ENCODE measurements around the gene OSTC. TPM values are rescaled to one million over a fixed set of nuclear protein-coding genes. Genes with fewer than 3 reads are reported as not detected.

Gene OSTC
- 112 TPM for polyA plus RNA-seq (2012; ENCODE audit: low read depth, missing spikeins)

DNA sequence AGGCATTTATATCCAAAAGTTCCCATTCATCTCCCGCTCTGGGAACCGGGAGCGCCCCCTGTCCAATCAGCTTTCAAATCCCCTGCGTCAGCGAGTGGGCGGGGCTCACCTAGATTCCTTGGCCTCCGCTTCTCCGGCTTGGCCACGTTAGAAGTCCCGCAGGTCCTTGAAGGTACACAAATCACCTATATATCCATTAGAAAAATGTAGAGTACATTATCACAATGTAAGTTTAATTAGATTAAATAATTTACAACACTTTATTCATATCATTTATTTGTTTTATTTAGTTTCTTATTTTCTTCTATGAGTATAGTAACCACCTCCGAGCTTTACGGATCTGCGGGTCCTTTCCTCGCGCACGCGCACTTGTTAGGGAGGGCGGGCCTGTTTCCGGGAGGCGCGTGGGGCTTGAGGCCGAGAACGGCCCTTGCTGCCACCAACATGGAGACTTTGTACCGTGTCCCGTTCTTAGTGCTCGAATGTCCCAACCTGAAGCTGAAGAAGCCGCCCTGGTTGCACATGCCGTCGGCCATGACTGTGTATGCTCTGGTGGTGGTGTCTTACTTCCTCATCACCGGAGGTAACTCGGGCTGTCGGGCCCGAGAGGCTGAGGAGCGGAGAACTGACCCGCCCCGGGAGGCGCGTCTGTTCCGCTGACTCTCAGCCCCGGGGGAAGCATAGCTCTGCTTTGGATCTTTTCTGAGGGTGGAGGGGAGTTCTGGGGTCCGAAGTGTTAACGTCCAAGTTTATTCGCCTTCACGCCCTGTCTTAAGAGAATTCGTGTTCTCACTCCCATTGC lies at the start of gene OSTC:
TSS of gene OSTC (plus strand) at position 388 of the 802 bp plus-strand sequence. CDS start at position 445, 57 bp downstream.
- DNase-seq (ENCODE audit: insufficient read length, low spot score) (peak; percentile 50), FAIRE-seq (peak; percentile 95)
- TF ChIP-seq SPI1 (IDR thresholded peaks at IDR 0.05; ENCODE audit: low read depth, low read length) (no peak), POLR2AphosphoS5 (IDR thresholded peaks at IDR 0.05; ENCODE audit: low read depth, low read length) (peak; percentile 88), TAF1 (IDR thresholded peaks at IDR 0.05; ENCODE audit: low read depth, low read length) (peak; percentile 72), POU2F2 (IDR thresholded peaks at IDR 0.05; ENCODE audit: low read depth, low read length) (no peak), POLR2A (IDR thresholded peaks at IDR 0.05; ENCODE audit: low read depth, low read length) (peak; percentile 88)

DNA sequence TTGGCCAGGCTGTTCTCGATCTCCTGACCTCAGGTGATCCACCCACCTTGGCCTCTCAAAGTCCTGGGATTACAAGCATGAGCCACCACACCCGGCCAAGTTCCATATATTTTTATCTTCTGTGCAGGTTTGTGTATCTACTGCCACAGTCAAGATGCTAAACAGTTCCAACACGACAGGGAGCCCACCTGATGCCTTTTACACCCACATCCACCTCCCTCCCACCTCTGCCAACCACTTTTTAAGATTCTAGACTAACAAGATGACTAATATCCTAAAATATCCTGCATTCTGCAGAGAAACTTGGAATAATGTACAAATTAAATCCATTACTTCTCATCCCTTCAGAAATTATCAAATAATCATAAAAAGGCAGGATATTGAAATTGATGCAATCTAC lies 49.3 kb upstream of the OSTC start:
- TF ChIP-seq POU2F2 (IDR thresholded peaks at IDR 0.05; ENCODE audit: low read depth, low read length) (no peak), TAF1 (IDR thresholded peaks at IDR 0.05; ENCODE audit: low read depth, low read length) (no peak), POLR2A (IDR thresholded peaks at IDR 0.05; ENCODE audit: low read depth, low read length) (no peak), PAX5 (IDR thresholded peaks at IDR 0.05; ENCODE audit: insufficient read depth, low read length, severe bottlenecking) (no peak), POLR2AphosphoS5 (IDR thresholded peaks at IDR 0.05; ENCODE audit: low read depth, low read length) (no peak), SPI1 (IDR thresholded peaks at IDR 0.05; ENCODE audit: low read depth, low read length) (no peak)
- FAIRE-seq = no peak

DNA sequence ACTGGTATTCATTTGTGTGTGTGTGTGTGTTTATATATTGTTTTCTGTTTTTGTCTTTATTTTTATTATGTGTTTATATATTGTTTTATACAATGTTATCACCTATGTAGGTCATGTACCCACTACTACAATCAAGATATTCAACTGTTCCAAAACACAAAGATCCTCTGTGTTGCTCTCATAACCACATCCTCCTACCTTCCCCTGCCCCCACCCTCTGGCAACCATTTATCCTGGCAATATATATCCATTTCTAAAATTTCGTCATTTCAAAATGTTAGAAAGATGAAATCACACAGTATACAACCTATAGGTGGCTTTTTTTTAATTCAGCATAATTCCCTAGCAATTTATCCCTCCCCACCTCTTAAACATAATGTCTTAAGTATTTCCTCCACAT lies 48.9 kb upstream of the OSTC start:
- TF ChIP-seq POLR2A (IDR thresholded peaks at IDR 0.05; ENCODE audit: low read depth, low read length) = no peak
- DNase-seq (ENCODE audit: insufficient read length, low spot score) (no peak), FAIRE-seq (no peak)

More for the DNA sequence above, 49.3 kb upstream of the OSTC start:
- DNase-seq (ENCODE audit: insufficient read length, low spot score) = no peak

GRCh38 chr4:108602163-108602562 lies 48.2 kb upstream of the OSTC start:
- TF ChIP-seq TAF1 (IDR thresholded peaks at IDR 0.05; ENCODE audit: low read depth, low read length) (no peak), POU2F2 (IDR thresholded peaks at IDR 0.05; ENCODE audit: low read depth, low read length) (no peak), SPI1 (IDR thresholded peaks at IDR 0.05; ENCODE audit: low read depth, low read length) (no peak), PAX5 (IDR thresholded peaks at IDR 0.05; ENCODE audit: insufficient read depth, low read length, severe bottlenecking) (no peak), POLR2A (IDR thresholded peaks at IDR 0.05; ENCODE audit: low read depth, low read length) (no peak), POLR2AphosphoS5 (IDR thresholded peaks at IDR 0.05; ENCODE audit: low read depth, low read length) (no peak)
- no peak for FAIRE-seq
- no peak for DNase-seq (ENCODE audit: insufficient read length, low spot score)

DNA sequence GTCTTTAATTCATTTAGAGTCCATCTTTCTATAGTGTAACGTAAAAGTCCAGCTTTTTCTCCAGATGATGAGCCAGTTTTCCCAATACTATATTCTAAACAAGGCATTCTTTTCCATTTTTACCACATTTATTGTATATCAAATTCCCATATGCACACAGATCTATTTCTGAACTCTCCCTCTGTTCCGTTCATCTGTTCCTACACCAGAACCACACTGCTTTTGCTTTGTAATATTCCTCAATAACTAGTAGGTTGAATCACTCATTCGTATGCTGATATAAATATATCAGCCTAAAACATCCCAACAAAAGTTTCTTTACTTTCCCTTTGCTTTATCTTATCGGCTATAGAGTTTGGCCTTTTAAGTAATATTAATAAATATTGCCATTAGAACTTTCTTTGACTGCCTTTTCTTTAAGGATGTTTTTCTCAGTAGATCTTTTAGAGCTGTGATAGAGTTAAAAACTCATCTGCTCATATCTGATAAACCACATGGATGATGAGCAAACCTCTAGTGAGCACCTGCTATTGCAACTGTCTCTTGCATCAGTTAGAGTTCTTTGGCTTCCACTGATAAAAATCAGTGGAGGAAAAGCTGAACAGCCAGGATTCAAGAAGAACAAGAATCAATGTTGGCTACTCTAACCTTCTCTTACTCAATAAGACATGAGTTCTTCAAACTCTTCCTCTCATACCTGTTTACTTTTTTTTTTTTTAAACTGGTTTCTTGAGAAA lies 43.2 kb upstream of the OSTC start:
- DNase-seq (ENCODE audit: insufficient read length, low spot score) (no peak), FAIRE-seq (no peak)
- TF ChIP-seq POLR2AphosphoS5 (IDR thresholded peaks at IDR 0.05; ENCODE audit: low read depth, low read length) (no peak), PAX5 (IDR thresholded peaks at IDR 0.05; ENCODE audit: insufficient read depth, low read length, severe bottlenecking) (no peak), POLR2A (IDR thresholded peaks at IDR 0.05; ENCODE audit: low read depth, low read length) (no peak), TAF1 (IDR thresholded peaks at IDR 0.05; ENCODE audit: low read depth, low read length) (no peak), SPI1 (IDR thresholded peaks at IDR 0.05; ENCODE audit: low read depth, low read length) (no peak)

DNA sequence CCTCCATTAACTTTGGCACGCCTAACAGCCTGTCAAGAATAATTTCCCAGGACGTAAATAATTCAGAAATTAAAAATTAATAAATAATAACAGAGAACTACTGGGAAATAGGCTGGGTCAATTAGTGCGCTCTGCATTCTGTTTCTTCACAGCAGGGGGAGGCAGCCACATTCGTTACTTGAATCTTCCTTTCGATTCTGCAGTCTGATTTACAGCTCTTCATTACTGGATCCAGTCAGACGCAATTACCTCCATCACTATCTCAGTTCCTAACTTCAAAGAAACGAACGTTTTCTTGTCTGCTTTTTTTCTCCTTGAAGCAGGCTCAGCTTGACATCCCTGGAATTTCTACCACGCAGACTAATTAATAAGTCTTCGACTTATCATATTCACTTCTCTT lies 39.0 kb upstream of the OSTC start:
- TF ChIP-seq TAF1 (IDR thresholded peaks at IDR 0.05; ENCODE audit: low read depth, low read length) = no peak
- no peak for TF ChIP-seq POLR2AphosphoS5 (IDR thresholded peaks at IDR 0.05; ENCODE audit: low read depth, low read length)
- TF ChIP-seq PAX5 (IDR thresholded peaks at IDR 0.05; ENCODE audit: insufficient read depth, low read length, severe bottlenecking) = no peak
- TF ChIP-seq POU2F2 (IDR thresholded peaks at IDR 0.05; ENCODE audit: low read depth, low read length) = no peak
- TF ChIP-seq POLR2A (IDR thresholded peaks at IDR 0.05; ENCODE audit: low read depth, low read length) = no peak
- no peak for TF ChIP-seq SPI1 (IDR thresholded peaks at IDR 0.05; ENCODE audit: low read depth, low read length)
- DNase-seq (ENCODE audit: insufficient read length, low spot score) = no peak
- FAIRE-seq = no peak

DNA sequence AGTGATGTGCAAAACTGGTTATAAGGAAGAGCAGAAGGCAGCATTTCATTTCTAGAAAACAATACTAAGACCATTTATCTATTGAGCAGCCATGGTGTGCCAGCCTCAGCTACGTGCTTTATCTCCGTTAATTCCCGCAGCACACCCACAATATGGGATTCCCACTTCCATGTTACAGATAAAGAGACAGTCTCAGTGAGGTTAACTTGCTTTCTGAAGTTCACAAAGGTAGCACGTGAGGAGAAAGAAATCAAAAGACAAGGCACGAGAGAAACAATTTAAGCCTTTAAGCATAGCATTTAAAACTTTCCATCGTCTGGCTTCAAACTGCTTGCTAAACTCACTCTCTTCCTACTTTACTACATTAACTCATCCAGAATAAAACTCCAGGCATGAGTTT lies 38.0 kb upstream of the OSTC start:
- no peak for DNase-seq (ENCODE audit: insufficient read length, low spot score)
- no peak for FAIRE-seq
- TF ChIP-seq POU2F2 (IDR thresholded peaks at IDR 0.05; ENCODE audit: low read depth, low read length) (no peak), SPI1 (IDR thresholded peaks at IDR 0.05; ENCODE audit: low read depth, low read length) (no peak), PAX5 (IDR thresholded peaks at IDR 0.05; ENCODE audit: insufficient read depth, low read length, severe bottlenecking) (no peak), POLR2A (IDR thresholded peaks at IDR 0.05; ENCODE audit: low read depth, low read length) (no peak), TAF1 (IDR thresholded peaks at IDR 0.05; ENCODE audit: low read depth, low read length) (no peak), POLR2AphosphoS5 (IDR thresholded peaks at IDR 0.05; ENCODE audit: low read depth, low read length) (no peak)

- FAIRE-seq (no peak), DNase-seq (ENCODE audit: insufficient read length, low spot score) (no peak)
- TF ChIP-seq POU2F2 (IDR thresholded peaks at IDR 0.05; ENCODE audit: low read depth, low read length) = no peak
- TF ChIP-seq SPI1 (IDR thresholded peaks at IDR 0.05; ENCODE audit: low read depth, low read length) = peak; percentile 37
- no peak for TF ChIP-seq PAX5 (IDR thresholded peaks at IDR 0.05; ENCODE audit: insufficient read depth, low read length, severe bottlenecking)
Measured at GRCh38 chr4:108619372-108620100, 30.9 kb upstream of the OSTC start.
